ENCODE data around the gene ACADSB.
A peak's percentile ranks its signal among the peaks of the same experiment; 100 is the strongest.

The ACADSB gene

DNA sequence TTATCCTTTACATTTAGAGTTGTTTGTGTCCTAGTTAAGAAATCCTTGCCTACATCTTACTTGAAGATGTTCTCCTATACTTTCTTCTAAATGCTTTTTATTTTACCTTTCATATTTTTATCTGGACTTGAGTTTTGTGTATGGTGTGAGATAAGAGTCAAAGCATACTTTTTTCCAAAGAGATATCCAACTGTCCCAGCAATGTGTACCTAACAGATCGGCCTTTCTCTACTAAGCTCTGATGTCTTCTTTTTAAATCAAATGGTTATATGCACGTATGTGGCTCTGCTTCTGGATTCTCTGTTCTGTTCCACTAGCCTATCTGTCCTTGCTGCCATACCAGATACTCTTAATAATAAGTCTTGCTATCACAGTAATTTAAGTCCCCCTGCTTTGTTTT, 7.4 kb upstream of the ACADSB start:
- TF ChIP-seq EZH2 (optimal IDR thresholded peaks at IDR 0.05; ENCODE audit: low read depth, low read length) (no peak), EZH2phosphoT487 (IDR thresholded peaks at IDR 0.05; ENCODE audit: low read length) (no peak)
- TF ChIP-seq, protein P1, sequence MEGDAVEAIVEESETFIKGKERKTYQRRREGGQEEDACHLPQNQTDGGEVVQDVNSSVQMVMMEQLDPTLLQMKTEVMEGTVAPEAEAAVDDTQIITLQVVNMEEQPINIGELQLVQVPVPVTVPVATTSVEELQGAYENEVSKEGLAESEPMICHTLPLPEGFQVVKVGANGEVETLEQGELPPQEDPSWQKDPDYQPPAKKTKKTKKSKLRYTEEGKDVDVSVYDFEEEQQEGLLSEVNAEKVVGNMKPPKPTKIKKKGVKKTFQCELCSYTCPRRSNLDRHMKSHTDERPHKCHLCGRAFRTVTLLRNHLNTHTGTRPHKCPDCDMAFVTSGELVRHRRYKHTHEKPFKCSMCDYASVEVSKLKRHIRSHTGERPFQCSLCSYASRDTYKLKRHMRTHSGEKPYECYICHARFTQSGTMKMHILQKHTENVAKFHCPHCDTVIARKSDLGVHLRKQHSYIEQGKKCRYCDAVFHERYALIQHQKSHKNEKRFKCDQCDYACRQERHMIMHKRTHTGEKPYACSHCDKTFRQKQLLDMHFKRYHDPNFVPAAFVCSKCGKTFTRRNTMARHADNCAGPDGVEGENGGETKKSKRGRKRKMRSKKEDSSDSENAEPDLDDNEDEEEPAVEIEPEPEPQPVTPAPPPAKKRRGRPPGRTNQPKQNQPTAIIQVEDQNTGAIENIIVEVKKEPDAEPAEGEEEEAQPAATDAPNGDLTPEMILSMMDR (IDR thresholded peaks at IDR 0.05; ENCODE audit: low read length), result no peak
- H3K27ac ChIP-seq (ENCODE audit: low read length), result no peak overlapping the region
- H3K36me3 ChIP-seq (replicated peaks; ENCODE audit: insufficient read depth, low read length), result no peaks in the 10 kb centered on the region
- H4K20me1 ChIP-seq (ENCODE audit: insufficient read depth, low read length), result peaks cover 27% of the 10 kb centered on the region
- no peaks in the 10 kb centered on the region for H3K27me3 ChIP-seq (replicated peaks; ENCODE audit: insufficient read depth, low read length)
- no peak overlapping the region for H2AFZ ChIP-seq (ENCODE audit: low read length)
- no peak overlapping the region for H3K4me3 ChIP-seq (ENCODE audit: low read length)
- no peaks in the 10 kb centered on the region for H3K9me2 ChIP-seq (replicated peaks; ENCODE audit: insufficient read depth, low read length)
- H3K4me1 ChIP-seq (ENCODE audit: low read length), result peaks cover 24% of the 10 kb centered on the region
- H3K9ac ChIP-seq (ENCODE audit: low read length), result no peak overlapping the region
- peaks cover 15% of the 10 kb centered on the region; the same call in 1 of the 2 replicates for H3F3A ChIP-seq (ENCODE audit: insufficient read depth, low read length)
- H3K79me2 ChIP-seq (ENCODE audit: low read length), result peaks cover 80% of the 10 kb centered on the region
- no peaks in the 10 kb centered on the region for H3K9me3 ChIP-seq (replicated peaks; ENCODE audit: insufficient read depth, low read length)
- no peak overlapping the region for H3K4me2 ChIP-seq (ENCODE audit: low read depth, low read length)
- DNase-seq, result no peak

GRCh38 chr10:123004298-123004697, 4.5 kb upstream of the ACADSB start:
- H3K4me1 ChIP-seq (ENCODE audit: low read length), result peaks cover 13% of the 10 kb centered on the region; the same call in 1 of the 2 replicates
- peaks cover 86% of the 10 kb centered on the region for H3K79me2 ChIP-seq (ENCODE audit: low read length)
- H3K27ac ChIP-seq (ENCODE audit: low read length), result no peak overlapping the region
- no peak overlapping the region for H3K9ac ChIP-seq (ENCODE audit: low read length)
- no peak overlapping the region for H3K4me2 ChIP-seq (ENCODE audit: low read depth, low read length)
- no peak overlapping the region for H3K4me3 ChIP-seq (ENCODE audit: low read length)
- DNase-seq, result no peak
- H3F3A ChIP-seq (ENCODE audit: insufficient read depth, low read length), result no peaks in the 10 kb centered on the region
- no peak overlapping the region for H2AFZ ChIP-seq (ENCODE audit: low read length)
- TF ChIP-seq, protein P1 (IDR thresholded peaks at IDR 0.05; ENCODE audit: low read length), result no peak
- TF ChIP-seq EZH2phosphoT487 (IDR thresholded peaks at IDR 0.05; ENCODE audit: low read length) (no peak), EZH2 (optimal IDR thresholded peaks at IDR 0.05; ENCODE audit: low read depth, low read length) (no peak)
- H3K9me2 ChIP-seq (replicated peaks; ENCODE audit: insufficient read depth, low read length), result no peaks in the 10 kb centered on the region
- H3K36me3 ChIP-seq (replicated peaks; ENCODE audit: insufficient read depth, low read length), result no peaks in the 10 kb centered on the region
- no peaks in the 10 kb centered on the region for H3K27me3 ChIP-seq (replicated peaks; ENCODE audit: insufficient read depth, low read length)
- no peaks in the 10 kb centered on the region for H3K9me3 ChIP-seq (replicated peaks; ENCODE audit: insufficient read depth, low read length)
- H4K20me1 ChIP-seq (ENCODE audit: insufficient read depth, low read length), result peaks cover 7% of the 10 kb centered on the region

- H3K4me1 ChIP-seq (ENCODE audit: low read length), result peaks cover 10% of the 10 kb centered on the region; the same call in 1 of the 2 replicates
- no peaks in the 10 kb centered on the region for H3K9me3 ChIP-seq (replicated peaks; ENCODE audit: insufficient read depth, low read length)
- H3K9ac ChIP-seq (ENCODE audit: low read length), result peak overlapping the region; percentile 93
- H3K9me2 ChIP-seq (replicated peaks; ENCODE audit: insufficient read depth, low read length), result no peaks in the 10 kb centered on the region
- H3F3A ChIP-seq (ENCODE audit: insufficient read depth, low read length), result no peaks in the 10 kb centered on the region
- no peaks in the 10 kb centered on the region for H3K36me3 ChIP-seq (replicated peaks; ENCODE audit: insufficient read depth, low read length)
- no peaks in the 10 kb centered on the region for H3K27me3 ChIP-seq (replicated peaks; ENCODE audit: insufficient read depth, low read length)
- H3K27ac ChIP-seq (ENCODE audit: low read length), result peak overlapping the region; percentile 67; the same call in 1 of the 2 replicates
- H3K4me2 ChIP-seq (ENCODE audit: low read depth, low read length), result peak overlapping the region; percentile 92
- TF ChIP-seq EZH2phosphoT487 (IDR thresholded peaks at IDR 0.05; ENCODE audit: low read length), result no peak
- TF ChIP-seq, protein P1 (IDR thresholded peaks at IDR 0.05; ENCODE audit: low read length), result no peak
- no peak for TF ChIP-seq EZH2 (optimal IDR thresholded peaks at IDR 0.05; ENCODE audit: low read depth, low read length)
- H4K20me1 ChIP-seq (ENCODE audit: insufficient read depth, low read length), result peaks cover 4% of the 10 kb centered on the region; the same call in 1 of the 2 replicates
- peaks cover 58% of the 10 kb centered on the region for H3K79me2 ChIP-seq (ENCODE audit: low read length)
- peak; percentile 64 for DNase-seq
- H3K4me3 ChIP-seq (ENCODE audit: low read length), result peak overlapping the region; percentile 86
- peak overlapping the region; percentile 96 for H2AFZ ChIP-seq (ENCODE audit: low read length)
Measured at GRCh38 chr10:123007558-123008354, 1.1 kb upstream of the ACADSB start.
